NB4 (cell line): Measurements from ENCODE around the gene ARHGEF38.

Experiments used
- CTCF ChIP-seq: IDR thresholded peaks from one replicate; pipeline ENCODE4 v1.5.1; 2012; ENCODE audit warnings: low read depth, low read length
- MAX ChIP-seq: IDR thresholded peaks from 2 replicates; pipeline ENCODE4 v1.6.1; 2011; ENCODE audit warnings: low read depth, low read length
- POLR2A ChIP-seq: IDR thresholded peaks from 2 replicates; pipeline ENCODE4 v1.6.1; 2011; ENCODE audit warnings: mild to moderate bottlenecking; ENCODE audit not compliant: insufficient read length; ENCODE audit errors: extremely low read depth

GRCh38 chr4:105542039-105542438 is 10.4 kb upstream of the ARHGEF38 start:
- TF ChIP-seq POLR2A = no peak
- no peak for TF ChIP-seq CTCF
- TF ChIP-seq MAX = no peak
